Body of pancreas (tissue), 4 donors: ENCODE data around the gene CCDC6.

Experiments used
- POLR2A ChIP-seq, 3 donors: fragments of 450-650 bp; IDR thresholded peaks; one replicate each; pipeline ENCODE4 v1.6.1; 2016; ENCODE audit warnings: antibody characterized with exemption in 3 of 3, mild to moderate bottlenecking in 2 of 3
- TF ChIP-seq, protein P1 (sequence below), 7 experiments: fragments of 450-650 bp in 4 of 7; fragments of 200-600 bp in 3 of 7; sonication (generic) in 3 of 7; IDR thresholded peaks; one replicate each; pipeline ENCODE4 v1.5.1; 2016 to 2019; ENCODE audit warnings: antibody characterized with exemption in 7 of 7

- no peak for TF ChIP-seq POLR2A (IDR thresholded peaks at IDR 0.05)
- TF ChIP-seq, protein P1, sequence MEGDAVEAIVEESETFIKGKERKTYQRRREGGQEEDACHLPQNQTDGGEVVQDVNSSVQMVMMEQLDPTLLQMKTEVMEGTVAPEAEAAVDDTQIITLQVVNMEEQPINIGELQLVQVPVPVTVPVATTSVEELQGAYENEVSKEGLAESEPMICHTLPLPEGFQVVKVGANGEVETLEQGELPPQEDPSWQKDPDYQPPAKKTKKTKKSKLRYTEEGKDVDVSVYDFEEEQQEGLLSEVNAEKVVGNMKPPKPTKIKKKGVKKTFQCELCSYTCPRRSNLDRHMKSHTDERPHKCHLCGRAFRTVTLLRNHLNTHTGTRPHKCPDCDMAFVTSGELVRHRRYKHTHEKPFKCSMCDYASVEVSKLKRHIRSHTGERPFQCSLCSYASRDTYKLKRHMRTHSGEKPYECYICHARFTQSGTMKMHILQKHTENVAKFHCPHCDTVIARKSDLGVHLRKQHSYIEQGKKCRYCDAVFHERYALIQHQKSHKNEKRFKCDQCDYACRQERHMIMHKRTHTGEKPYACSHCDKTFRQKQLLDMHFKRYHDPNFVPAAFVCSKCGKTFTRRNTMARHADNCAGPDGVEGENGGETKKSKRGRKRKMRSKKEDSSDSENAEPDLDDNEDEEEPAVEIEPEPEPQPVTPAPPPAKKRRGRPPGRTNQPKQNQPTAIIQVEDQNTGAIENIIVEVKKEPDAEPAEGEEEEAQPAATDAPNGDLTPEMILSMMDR (IDR thresholded peaks at IDR 0.05): no peak
These were observed 112.4 kb downstream of the CCDC6 start for GRCh38 chr10:59793919-59794318.
